Measurements from ENCODE around the gene DNAJC1. TPM values are rescaled to one million over a fixed set of nuclear protein-coding genes. Genes with fewer than 3 reads are reported as not detected.

The DNAJC1 gene
- total and polyA plus RNA-seq, 2 donors (not counting 3 experiments of a cell fraction or from before 2014, with no cell fraction given), result 11.2 to 19.7 TPM

- FAIRE-seq, result no peak
- no peaks in the 10 kb centered on the region for H3K79me2 ChIP-seq (ENCODE audit: control insufficient read depth, insufficient read depth, low read length)
- TF ChIP-seq EZH2 (IDR thresholded peaks at IDR 0.05; ENCODE audit: borderline replicate concordance, low read depth, low read length, severe bottlenecking) (no peak), POLR2A (IDR thresholded peaks at IDR 0.05; ENCODE audit: low read depth, low read length) (no peak), MYC (IDR thresholded peaks at IDR 0.05; ENCODE audit: low read depth, low read length) (no peak), FOS (IDR thresholded peaks at IDR 0.05; ENCODE audit: borderline replicate concordance, insufficient read depth, low read length) (no peak), JUN (IDR thresholded peaks at IDR 0.05; ENCODE audit: borderline replicate concordance, insufficient read depth, insufficient read length, low read depth) (no peak), POLR2AphosphoS5 (IDR thresholded peaks at IDR 0.05; ENCODE audit: insufficient read depth, low read depth, low read length) (no peak), GATA2 (IDR thresholded peaks at IDR 0.05; ENCODE audit: insufficient read depth, insufficient read length, low read depth, low read length) (no peak), CTCF (IDR thresholded peaks at IDR 0.05; ENCODE audit: extremely low read depth in 1 of 2, insufficient read depth in 1 of 2, low read depth in 1 of 2, low read length in 2 of 2) (no peak), MAX (IDR thresholded peaks at IDR 0.05; ENCODE audit: insufficient read depth, insufficient read length) (no peak)
- ChIA-PET CTCF (no interaction called here), POLR2A (no interaction called here)
- no peaks in the 10 kb centered on the region for H3K27me3 ChIP-seq (ENCODE audit: control insufficient read depth in 2 of 2, insufficient read depth in 2 of 2, low read length in 2 of 2)
- no peak overlapping the region for H3K4me3 ChIP-seq (replicated peaks in 1 of 3; ENCODE audit: insufficient read depth in 1 of 3, low read depth in 1 of 3, low read length in 3 of 3)
- intact Hi-C loops (cut with micrococcal nuclease), result no loop called here
- DNase-seq (ENCODE audit: low read depth, low spot score), result no peak
- BruUV-seq (replicated peaks), result no TSS peak
- dilution Hi-C loops (cut with MboI; ENCODE audit: extremely low pct_ligation_motif_present, low sequenced_read_pairs), result no loop called here
- H3K9ac ChIP-seq (replicated peaks; ENCODE audit: extremely low read depth, insufficient read depth, low read length), result no peak overlapping the region
- no peaks in the 10 kb centered on the region for H3K36me3 ChIP-seq (ENCODE audit: control insufficient read depth in 2 of 2, extremely low read depth in 1 of 2, insufficient read depth in 2 of 2, low read length in 2 of 2)
- H3K9me3 ChIP-seq (replicated peaks; ENCODE audit: control insufficient read depth, insufficient read depth, low read length), result no peaks in the 10 kb centered on the region
- H3K9me1 ChIP-seq (replicated peaks; ENCODE audit: control insufficient read depth, extremely low read depth, insufficient read depth, low read length), result no peaks in the 10 kb centered on the region
- H3K27ac ChIP-seq (ENCODE audit: insufficient read depth, low read depth, low read length), result no peak overlapping the region
- H4K20me1 ChIP-seq (replicated peaks; ENCODE audit: control insufficient read depth, extremely low read depth, insufficient read depth, low read length), result no peaks in the 10 kb centered on the region
- no peak overlapping the region for H2AFZ ChIP-seq (ENCODE audit: low read depth, low read length)
- no peak overlapping the region for H3K4me2 ChIP-seq (ENCODE audit: insufficient read depth, low read length)
- H3K4me1 ChIP-seq (ENCODE audit: control insufficient read depth, extremely low read depth, insufficient read depth, low read length), result no peaks in the 10 kb centered on the region
Observed at GRCh38 chr10:21919906-21920305, 83.6 kb downstream of the DNAJC1 start.

Data from endothelial cell of umbilical vein (primary cell).